NCI-H1417 treated with DMSO at 0.1 percent for 48 hours (cell line): ENCODE results near the gene GNPTG.

ENCODE experiments used
- DNase-seq: peaks from one replicate; lab custom pipeline; 2025; lab: John Stamatoyannopoulos, UW

GNPTG gene

DNA sequence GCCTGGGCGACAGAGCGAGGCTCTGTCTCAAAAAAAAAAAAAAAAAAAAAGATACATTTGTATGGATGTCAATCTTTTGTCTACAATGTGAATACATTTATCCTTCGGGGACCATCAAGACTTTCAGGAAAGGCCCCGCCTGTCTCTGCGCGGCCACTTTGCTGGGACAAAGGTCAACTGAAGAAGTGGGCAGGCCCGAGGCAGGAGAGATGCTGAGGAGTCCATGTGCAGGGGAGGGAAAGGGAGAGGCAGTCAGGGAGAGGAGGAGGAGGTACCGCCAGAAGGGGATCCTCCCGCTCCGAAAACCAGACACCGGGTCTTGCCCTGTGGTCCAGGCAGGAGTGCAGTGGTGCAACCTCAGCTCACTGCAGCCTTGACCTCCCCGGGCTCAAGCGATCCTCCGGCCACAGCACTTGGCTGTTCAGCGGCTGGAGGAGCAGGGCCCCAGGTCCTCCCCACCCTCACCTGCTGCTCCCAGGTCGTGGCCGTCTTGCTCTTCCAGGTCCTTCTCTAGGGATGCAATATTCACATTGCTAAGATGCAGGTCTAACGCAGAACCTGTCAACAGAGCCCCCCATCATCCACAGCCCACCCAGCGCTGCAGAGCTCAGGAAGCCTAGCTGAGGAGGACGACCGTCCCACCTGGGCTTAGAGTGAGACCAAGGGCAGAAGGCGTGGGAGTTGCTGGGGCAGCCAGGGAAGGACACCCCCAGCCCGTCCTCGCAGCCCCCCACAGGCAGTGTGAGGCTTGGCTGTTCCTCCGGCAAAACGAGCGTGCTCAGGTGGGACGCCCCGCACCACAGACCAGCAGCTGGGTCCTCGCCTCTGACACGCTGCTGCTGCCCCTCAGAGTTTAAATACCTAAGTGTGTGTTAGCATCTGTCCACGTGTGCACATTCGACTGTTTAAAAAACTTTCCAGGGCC, 19.6 kb downstream of the GNPTG start:
- DNase-seq = no peak

DNA sequence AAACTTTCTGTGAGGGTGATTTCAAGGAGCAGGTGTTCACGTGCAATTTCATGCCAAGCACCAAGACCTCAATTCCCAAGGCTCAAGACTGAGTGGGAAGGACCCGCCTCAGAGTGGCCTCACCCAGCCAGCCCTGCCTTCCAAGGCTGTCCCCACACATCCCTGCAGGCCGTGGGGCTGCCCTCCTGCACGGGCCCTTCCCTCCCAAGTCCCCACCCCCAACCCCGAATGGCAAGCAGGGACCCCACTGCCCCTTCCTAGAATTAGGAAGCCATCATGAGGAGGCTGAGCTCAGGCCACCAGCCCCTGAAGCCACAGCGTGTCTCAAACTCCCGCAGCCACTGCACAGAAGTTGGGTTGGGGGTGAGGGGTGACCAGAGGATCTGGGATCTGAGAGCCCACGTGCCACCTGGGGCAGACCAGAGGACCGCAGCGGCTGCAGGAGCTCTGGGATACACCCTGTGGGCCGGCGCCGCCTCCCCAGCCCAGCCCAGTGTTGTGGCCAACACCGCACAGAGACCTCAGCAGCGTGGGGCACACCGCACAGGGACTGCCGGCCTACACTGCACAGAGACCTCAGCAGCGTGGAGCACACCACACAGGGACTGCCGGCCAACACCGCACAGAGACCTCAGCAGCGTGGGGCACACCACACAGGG, 20.7 kb downstream of the GNPTG start:
- no peak for DNase-seq

DNA sequence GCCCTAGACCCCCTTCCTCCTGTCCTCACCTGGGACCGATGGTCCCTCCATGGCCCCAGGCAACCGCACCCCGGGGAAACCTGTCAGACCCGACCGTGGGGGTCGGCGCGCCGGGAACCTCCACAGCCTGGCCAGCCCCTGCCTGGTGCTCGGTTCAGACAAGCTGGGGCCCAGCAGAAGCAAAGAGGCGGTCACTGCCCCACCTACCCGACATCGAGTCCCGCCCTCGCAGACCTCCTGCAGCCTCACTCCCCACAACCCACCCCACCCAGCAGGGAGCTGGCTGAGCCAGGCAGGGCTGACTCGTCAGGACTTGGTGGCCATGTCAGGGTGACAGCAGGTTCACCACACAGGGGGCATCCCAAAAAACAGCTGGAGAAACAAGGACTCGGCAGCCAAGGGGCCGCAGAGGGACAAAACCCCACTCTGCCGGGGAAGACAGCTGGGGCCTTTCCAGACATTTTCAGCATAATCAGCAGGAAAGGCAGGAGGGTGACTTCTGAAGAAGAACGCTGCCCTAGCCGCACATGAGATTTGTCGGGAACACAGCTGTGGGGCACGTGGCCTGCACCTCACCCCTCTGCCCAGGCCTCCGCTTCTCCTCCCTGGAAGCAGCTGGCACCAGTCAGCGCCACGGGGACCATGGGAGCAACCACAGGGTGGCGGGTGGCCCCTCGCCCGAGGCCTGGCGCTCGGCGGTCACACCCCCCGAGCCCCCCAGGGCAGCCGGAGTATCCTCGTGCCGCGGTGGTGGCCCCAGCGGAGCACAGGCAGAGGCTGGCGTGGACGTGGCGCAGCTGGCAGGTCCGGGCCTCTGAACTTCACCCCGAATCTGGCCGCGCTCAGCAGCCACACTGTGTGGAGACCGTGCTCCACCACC, 22.9 kb downstream of the GNPTG start:
- DNase-seq = no peak

DNA sequence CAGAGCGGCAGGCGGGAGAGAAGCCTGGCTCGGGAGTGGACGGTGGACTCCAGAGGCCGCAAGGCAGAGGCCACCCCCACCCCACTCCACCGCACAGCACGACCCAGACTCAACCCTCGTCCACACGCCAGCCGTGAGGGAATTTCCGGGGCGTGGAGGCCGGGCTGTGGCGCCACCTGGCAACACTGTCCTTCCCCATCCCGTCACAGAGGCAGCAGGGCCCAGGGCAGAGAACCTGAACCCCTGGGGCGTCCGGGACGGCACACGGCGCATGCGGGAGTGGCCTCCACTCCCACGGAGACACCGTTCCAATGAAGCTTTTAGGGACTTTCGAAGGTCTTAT, 23.5 kb downstream of the GNPTG start:
- no peak for DNase-seq

DNA sequence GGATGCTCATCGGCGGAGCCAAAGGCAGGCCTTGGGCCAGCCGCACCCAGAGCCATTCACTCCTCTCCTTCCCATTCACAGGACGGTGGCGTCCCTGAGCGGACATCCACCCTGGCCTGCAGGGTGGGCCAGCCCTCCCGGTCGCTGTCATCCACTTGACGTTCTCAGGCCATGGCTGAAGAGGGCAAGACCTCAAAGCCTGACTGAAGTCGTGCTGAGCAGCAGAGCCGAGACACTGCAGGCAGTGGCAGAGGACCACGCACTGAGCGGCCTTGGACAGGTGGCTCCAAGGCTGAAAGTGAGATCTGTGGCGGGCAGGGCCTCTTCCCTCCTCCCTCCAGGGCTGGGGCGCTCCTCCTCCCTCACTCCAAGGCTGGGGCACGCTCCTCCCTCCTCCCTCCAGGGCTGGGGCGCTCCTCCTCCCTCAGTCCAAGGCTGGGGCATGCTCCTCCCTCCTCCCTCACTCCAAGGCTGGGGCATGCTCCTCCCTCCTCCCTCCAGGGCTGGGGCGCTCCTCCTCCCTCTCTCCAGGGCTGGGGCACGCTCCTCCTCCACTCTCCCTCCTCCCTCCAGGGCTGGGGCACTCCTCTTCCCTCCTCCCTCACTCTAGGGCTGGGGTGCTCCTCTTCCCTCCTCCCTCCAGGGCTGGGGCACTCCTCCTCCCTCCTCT, 24.1 kb downstream of the GNPTG start:
- no peak for DNase-seq

DNA sequence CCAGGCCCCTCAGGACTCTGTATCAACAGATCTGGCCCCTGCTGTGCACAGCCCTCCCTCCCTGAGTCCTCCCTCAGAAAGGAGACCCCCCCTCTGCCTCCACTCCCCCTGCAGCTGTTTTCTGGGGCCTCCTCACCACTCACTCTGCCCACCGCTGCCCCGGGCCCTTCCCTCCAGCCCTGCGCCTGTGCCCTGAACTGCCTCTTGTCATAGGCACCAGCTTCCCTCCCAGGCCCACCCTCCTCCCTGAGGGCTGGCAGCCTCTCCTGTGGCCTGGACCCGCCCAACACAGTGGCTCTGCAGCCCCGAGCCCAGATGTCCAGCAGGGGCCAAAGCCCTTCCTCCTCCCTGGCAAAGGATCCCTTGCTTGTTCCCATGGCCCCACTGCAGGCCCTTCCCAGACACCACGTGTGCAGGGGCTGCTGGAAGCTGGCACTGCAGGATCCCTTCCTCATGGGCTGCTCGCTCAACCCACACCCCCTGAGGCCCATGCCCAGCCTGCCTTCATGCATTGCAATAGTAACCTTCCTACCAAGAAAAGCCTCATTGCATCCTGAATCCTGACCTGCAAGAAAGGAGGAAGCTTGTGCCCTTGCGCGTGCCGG, 25.8 kb downstream of the GNPTG start:
- DNase-seq = no peak

DNA sequence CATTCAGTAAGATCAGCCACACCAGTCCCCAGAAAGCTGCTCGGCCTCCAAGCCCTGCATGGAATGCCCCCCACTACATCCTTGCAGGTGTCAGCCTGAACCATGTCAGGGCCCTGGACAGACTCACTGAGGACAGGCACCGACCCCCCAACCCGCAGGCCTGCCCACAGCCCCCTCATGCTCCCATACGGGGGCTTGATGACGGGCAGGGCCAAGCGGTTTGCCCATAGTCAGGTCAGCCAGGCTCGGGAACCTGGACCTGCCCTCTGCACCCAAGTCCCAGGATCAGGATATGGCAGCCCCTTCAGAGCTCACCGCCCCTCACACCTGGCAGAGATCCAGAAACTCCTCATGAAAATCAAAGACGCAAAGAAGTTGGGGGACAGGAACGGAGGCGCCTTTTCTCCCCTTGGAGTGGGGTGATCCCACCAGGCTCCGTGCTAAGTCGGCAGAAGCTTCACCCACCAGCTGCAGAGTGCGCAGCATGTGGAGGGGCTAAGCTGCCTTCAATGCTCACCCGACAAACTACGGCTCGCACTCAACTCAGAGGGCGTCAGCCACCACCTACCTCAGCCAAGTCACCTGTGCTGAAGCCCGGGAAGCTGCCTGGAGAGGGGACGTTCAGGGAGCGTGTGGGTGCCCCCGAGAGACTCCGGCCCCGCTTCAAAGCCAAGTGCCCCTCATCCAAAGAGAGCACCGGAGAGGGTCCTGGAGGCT, 26.5 kb downstream of the GNPTG start:
- DNase-seq = no peak

DNA sequence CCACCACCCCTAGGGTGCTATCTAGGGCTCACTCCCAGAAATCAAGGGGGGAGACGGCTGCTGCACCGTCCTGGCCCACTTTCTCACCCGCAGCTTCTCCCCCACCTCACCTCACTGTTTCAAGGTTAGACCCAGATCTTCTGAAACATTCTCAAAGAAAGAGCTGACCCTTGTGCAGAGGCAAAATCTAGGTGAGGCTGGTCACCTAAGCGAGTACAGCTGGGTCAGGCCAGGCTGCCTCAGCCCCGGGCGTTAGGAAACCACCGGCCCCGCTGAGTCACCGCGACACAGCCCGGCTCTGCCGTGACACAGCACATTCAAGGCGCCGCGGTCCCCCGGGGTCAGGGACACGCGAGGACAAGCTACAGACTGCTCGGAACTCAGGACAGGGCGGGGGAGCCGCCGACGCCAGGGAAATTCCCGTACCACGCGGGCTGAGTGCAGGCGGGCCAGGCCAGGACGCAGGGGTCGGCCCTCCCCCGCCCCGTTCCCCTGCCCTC, 27.1 kb downstream of the GNPTG start:
- DNase-seq = no peak

DNA sequence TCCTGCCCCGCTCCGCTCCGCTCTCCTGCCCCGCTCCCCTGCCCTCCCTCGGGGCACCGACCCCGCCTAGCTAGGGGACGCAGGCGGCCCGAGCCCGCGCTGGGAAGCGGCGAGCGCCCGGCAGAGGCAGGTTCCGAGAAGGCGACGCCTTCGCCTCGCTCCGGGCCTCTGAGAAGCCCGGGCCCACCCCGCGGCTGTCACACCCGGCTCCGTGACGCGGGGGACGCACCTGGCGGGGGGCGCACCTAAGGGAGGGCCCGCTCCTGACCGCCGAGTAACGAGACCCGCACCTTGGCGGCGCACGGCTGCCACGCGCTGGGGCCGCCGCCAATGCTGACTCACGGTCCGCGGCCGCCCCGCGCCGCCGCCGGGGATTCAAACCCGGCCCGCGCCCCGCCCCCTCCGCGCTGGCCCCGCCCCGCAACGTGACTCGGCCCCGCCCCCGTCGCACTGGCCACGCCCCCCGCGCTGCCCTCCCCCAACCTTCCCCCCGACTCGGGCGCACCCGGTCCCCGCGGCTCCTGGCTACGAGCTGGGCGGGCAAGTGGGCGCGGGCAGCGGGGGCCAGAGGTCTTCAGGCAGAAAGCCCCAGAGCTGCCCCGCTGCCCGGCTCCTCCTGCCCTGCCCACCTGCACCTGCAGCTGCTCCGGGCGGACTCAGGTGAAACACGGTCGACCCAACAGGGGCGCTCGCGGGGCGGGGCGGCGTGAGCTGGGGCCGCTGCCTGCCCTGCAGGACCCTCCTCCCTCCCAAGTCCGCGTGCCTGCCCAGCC, 27.8 kb downstream of the GNPTG start:
- no peak for DNase-seq

DNA sequence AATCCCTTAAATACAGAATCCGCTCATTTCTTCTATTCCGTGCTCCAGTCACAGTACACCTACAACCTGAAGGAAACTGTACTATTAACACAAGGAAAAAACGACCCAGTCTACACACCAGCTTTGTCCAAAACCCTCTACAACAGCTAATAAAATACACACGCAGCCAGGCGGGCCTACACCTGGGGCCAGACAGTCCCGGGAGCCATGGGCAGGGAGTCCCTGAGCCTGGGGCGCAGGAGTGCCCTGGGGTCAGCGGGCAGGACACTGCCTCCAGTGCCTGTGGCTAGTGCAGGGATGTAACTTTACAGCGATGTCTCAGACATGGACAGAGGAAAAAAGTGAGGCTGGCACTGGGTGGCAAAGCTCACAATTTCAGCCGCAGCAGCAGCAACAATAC, 28.5 kb downstream of the GNPTG start:
- no peak for DNase-seq

DNA sequence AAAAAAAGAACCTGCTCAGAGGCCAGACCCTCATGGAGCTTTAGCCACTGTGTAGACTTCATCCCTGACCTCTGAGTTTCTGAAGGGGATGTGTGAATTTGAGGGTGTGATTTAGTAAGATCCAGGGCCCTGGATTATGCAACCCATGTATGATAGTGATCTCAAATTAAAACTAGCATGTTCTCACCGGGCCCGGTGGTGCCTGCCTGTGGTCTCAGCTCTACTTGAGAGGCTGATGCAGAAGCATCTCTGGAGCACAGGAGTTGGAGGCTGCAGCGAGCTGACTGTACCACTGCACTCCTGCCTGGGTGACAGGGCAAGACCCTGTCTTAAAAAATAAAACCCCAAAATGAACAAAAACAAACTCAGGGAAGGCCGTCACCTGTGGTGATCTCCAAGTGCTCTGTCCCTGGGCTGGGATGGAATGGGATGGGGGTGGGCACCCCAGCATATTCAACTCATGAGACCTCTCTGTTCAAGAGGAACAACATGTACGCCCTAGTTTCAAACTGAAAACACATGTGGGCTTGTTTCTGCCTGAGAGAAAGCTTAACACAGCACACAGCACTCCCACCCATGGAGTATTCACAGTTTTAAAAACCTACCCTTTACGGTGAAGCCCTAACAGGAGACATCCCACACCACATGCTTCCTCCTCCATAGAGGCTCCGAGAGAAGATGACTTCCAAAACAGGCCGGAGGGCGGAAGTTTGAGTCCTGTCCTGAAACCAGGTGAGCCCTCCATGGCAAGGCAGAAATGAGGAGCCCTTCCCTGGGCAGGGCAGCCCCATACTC, 30.1 kb downstream of the GNPTG start:
- no peak for DNase-seq

DNA sequence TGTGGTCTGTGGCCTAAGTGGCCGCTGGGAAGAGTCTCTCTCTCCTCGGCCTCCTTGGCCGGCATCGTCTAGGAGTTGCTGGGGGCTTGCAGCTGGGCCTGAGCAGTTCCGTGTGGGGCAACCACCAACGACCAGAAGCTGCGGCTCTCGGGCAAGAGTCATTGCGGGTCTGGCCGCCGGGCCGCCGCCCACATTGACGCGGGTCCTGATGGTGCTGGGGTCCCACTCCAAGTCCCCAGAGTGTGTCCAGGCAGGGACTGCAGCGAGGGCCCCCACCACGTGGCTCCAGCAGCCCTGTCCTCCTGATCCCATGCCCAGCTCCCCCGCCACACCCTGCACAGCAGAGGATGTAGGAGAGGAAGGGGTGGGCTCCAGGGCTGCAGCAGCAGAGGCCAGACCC, 31.8 kb downstream of the GNPTG start:
- no peak for DNase-seq

DNA sequence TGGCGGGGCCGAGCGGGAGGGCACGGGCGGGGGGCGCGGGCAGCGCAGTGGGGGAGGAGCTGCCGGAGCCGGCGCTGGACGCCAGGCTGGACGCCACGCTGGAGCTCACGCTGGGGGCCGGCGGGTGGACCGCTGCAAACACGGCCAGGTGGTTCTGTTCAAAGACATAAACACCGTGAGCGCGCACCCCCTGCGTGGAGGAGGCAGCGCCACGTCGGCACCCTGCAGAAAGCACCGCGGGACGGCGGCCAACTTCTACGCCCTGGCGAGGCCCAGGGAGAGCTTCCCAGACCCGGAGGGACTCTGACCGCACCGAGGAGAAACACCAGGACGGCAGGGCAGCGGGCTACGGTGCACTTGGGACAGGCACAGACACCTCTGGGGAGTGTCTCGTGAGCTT, 33.5 kb downstream of the GNPTG start:
- DNase-seq = no peak

DNA sequence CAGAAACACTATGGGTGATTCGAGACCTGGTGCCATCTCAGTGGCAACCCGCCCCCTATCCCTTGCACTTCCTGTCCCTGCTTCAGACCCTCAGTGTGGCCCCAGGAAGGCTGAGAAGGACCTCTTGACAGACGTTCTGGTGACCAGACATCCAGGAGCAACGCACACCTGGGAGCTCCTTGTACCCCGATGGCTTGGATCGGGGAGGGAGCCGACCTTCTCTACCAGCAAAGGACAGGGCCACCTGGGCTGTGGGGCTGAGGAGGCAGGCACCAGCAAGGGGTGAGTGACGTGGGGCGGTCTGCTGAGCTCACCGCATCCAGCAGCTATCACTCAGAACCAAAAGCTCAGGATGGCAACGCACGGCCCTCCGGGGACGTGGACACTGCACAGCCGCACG, 35.6 kb downstream of the GNPTG start:
- DNase-seq = no peak

DNA sequence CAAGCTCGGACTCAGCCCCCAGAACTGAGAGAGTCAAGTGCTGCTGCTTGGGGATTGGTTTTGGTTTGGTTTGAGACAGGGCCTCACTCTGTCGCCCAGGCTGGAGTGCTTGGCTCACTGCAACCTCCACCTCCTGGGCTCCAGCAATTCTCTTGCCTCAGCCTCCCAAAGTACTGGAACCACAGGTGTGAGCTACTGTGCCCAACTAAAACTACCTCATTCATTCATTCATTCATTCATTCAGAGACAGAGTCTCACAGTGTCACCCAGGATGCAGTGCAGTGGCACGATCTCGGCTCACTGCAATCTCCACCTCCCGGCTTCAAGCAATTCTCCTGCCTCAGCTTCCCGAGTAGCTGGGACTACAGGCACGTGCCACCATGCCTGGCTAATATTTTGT, 38.0 kb downstream of the GNPTG start:
- no peak for DNase-seq

DNA sequence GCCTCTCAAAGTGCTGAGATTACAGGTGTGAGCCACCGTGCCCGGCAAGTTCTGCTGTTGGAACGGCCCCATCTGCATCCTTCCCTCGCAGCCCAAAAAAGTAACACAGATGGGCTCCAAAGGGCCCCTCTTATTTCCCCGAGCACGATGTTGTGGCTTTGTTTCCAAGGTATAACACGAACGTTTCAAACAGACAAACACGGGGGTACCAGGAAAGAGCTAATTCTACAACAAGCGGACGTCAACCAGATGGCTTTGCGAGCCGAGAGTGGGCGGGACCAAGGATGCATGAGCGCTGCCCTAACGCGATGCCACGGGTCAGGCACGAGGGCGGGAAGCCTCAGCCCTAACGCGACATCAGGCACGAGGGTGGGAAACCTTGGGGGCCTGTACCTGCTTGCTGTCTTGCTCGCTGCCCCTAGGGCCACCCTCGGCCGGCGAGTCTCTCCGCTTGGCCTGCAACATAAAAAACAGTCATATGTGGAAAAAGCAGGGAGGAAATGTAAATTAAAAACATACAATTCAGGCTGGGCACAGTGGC, 38.6 kb downstream of the GNPTG start:
- DNase-seq = no peak

DNA sequence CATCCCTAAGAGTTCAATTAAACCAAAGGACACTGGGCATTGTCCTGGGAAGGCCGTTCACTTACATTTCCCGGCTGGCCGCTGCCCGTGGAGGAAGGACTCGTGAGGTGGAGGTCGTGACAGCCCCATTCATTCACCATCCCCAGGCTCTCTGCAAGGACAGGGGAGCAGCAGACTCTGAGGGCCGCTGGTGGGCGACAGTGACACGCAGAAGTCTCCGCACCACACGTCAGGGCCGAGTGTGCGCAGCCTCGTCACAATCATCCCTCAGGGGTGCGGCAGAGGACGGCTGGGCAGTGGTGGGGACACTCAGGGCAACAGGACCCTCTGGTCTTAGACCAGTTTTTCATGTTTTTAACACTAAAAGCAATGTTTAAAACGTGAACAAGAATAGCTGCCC, 41.1 kb downstream of the GNPTG start:
- no peak for DNase-seq

DNA sequence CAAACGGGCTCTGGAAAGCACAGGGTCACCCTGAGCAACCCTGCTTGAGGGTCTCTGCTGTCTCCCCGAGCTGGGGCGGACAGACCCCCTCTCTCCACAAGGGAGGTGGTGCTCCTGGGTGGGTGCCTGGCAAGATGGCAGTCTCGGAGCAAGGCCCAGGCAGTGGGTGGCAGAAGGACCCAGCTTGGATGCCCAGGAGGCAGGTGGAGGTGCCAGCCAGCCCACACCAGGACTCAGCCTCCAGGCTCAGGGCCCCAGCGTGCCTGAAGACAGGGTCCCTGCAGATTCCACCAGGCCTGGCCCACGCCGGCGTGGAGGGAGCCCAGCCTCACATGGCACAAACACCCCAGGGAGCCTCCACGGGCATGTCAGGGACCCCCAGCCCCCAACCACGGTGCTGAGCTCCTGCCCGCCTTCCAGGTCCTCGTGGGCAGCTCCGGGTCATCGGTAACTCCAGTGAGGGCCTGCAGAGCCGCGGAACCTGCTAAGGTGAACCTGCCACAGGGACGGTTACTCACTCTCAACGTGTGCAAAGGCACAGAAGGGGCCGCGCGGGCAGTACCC, 42.0 kb downstream of the GNPTG start:
- no peak for DNase-seq
